ENCODE measurements around the gene GALM.

- TF ChIP-seq, protein P1, sequence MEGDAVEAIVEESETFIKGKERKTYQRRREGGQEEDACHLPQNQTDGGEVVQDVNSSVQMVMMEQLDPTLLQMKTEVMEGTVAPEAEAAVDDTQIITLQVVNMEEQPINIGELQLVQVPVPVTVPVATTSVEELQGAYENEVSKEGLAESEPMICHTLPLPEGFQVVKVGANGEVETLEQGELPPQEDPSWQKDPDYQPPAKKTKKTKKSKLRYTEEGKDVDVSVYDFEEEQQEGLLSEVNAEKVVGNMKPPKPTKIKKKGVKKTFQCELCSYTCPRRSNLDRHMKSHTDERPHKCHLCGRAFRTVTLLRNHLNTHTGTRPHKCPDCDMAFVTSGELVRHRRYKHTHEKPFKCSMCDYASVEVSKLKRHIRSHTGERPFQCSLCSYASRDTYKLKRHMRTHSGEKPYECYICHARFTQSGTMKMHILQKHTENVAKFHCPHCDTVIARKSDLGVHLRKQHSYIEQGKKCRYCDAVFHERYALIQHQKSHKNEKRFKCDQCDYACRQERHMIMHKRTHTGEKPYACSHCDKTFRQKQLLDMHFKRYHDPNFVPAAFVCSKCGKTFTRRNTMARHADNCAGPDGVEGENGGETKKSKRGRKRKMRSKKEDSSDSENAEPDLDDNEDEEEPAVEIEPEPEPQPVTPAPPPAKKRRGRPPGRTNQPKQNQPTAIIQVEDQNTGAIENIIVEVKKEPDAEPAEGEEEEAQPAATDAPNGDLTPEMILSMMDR (IDR thresholded peaks at IDR 0.05; ENCODE audit: low read depth, low read length) = no peak
- TF ChIP-seq EZH2phosphoT487 (IDR thresholded peaks at IDR 0.05; ENCODE audit: low read depth) = no peak
Observed at GRCh38 chr2:38747819-38748218, 81.9 kb downstream of the GALM start.

All from OCI-LY3 (cell line).